Caki2 (cell line): ENCODE results near the gene EHBP1. TPM values are rescaled to one million over a fixed set of nuclear protein-coding genes. Genes with fewer than 3 reads are reported as not detected.
A peak's percentile ranks its signal among the peaks of the same experiment; 100 is the strongest.

ENCODE experiments used
- DNase-seq: peaks from one replicate; pipeline ENCODE4 v3.0.0-alpha.2; 2015; ENCODE audit warnings: low read depth
- in situ Hi-C: cut with HindIII; loops from 2 replicates; pipeline ENCODE4 v1.10.0; 2016; ENCODE audit warnings: low sequenced_read_pairs, low pct_unique_long_range_greater_than_20kb, mixed read lengths
- total RNA-seq: library from RNA; depleted of rRNA; stranded (reverse); fragments of >200 nt; shearing (Covaris generic); gene quantifications from 2 replicates; pipeline ENCODE4 v1.2.3, GENCODE V29; 2014; ENCODE audit warnings: low replicate concordance

The EHBP1 gene
- total RNA-seq, 1 experiment from 2014 or later: 31.6 TPM

DNA sequence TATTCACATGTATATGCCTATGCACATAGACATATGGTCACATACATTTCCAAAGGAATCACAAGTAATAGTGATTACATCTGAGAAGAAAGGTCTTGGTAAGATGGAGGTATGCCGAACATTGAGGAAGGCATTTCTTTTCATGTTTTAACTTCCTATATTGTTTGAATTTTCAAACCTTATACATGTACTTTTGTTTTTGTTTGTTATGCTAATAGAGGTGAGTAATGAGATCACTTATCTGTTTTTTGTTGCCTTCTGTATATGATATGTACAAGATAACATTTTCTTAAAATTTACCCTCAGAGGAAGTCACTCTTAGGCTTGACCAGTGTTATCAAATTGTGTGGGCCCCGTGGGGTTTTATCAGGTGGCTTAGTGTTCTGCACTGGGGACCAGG is 178.6 kb downstream of the EHBP1 start:
- no peak for DNase-seq
- in situ Hi-C loops: no loop called here

DNA sequence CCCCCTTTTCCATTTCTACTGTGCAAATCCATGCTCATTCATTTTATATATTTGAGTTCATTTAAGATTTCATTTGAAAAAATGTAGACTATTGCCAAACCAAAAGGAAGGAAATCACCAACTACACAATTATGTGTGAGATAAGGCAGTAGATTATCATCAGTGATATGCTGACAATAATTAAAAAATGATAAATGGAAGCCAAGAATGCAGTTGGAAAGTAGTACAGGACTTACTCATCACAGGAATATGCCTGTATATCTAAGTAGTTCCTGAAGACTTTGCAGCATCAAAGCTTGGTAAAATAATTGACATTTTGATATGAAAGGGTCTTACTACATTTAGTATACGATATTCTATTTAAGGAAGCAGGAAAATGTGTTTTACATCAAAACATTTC is 179.0 kb downstream of the EHBP1 start:
- DNase-seq: no peak
- in situ Hi-C loops: no loop called here

DNA sequence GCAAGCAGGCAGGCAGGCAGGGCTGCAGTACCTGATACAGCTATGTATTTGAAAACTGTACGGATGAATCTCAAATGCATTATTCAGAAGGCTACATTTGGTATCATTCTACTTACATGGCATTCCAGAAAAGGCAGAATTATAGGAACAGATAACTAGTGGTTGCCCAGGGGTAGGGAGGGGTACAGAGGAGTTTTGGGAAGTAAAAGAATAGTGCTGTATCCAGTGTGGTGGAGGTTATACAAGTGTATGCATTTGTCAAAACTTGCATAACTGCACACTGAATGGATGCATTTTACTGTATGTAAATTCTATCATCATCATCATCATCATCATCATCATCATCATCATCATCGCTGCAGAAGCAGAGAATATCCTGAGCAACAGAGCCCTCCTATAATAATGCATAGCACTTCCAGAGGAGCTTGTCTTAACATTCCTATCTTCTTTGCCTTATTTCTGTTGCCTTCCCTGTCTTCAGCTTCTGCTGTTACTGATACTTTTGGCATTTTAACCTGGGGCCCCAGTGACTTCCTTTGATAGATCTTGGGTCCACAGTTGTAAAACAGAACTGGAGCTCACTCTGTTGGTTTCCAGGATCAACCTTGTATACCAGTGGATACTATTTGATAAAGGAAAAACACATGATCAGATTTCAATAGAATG is 189.6 kb downstream of the EHBP1 start:
- no peak for DNase-seq
- in situ Hi-C loops: no loop called here

DNA sequence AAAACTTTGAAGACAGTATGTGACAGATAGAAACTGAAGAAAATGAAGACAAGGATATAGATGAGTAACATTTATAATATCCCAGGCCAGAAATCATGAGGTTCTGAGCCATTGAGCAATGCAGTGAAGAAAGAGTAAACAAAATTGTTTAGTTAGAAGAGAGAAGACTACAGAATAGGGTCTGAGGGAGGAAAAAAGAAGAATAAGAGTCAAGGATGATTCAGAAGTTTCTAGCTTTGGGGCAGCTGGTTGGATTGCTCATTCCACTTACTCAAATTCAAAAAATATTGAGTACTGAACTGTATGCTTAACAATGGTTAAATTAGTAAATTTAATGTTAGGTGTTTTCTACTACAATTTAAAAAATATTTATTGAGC is 190.1 kb downstream of the EHBP1 start:
- DNase-seq: no peak
- in situ Hi-C loops: no loop called here

DNA sequence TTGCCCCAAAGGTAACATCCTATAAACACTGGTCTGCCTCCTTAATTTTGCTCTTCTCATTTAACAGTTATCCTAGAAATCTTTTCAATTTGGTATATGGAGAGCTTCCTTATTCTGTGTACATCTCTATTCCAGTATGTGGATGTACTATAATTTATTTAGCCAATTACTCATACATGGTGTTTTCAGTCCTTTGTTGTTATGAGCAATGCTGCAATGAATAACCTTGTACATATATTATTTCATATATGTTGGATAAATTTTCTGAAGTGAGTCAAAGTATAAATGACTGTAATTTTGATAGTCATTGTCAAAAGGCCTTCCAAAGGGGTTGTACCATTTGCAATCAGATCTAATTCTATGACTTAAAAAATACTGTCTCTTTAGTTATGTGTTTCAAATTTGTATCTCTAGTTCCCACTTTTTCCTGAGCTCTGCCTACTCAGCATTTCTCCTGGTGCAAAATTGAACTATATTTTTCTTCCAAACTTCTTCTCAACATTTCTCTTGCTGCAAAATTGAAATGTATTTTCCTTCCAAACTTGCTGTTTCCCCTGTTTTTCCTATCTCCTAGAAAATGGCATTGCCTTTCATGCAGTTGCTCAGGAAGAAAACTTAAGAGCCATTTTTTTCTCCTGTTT is 191.8 kb downstream of the EHBP1 start:
- in situ Hi-C loops: no loop called here

DNA sequence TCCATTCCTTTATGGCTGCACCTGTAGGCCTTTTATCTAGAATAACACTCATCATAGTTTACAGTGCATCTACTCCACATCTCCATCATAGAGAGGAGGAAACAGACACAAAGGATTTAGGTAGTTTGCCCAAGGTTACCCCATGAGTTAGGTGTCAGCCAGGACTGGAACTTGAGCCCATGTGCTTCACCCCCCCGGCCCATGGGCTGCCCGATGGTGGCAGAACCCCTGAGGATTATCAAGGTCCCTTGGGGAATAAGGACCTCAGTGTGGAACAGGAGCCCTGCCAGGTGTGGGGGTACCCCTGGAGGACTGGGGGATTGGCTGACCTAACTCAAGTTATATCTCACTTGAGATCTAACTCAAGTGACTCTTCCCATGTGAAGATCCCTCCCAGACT is 198.8 kb downstream of the EHBP1 start:
- no peak for DNase-seq
- in situ Hi-C loops: no loop called here

More for the DNA sequence above, 191.8 kb downstream of the EHBP1 start:
- no peak for DNase-seq

DNA sequence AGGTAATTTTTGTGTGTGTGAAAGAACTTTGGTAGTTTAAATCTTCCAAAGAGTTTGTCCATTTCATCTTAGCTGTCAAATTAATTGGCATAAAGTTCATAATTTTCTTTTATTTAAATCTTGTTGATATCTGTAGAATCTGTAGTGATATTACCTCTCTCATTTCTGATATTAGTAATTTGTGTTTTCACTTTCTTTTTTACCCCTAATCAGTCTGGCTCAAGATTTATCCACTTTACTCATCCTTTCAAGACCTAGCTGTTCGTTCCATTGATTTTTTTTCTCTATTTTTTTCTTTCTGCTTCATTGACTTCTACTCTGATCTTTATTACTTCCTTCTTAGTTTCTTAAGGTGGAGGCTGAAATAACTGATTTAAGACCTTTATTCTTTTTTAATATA is 202.6 kb downstream of the EHBP1 start:
- DNase-seq: no peak
- in situ Hi-C loops: no loop called here

DNA sequence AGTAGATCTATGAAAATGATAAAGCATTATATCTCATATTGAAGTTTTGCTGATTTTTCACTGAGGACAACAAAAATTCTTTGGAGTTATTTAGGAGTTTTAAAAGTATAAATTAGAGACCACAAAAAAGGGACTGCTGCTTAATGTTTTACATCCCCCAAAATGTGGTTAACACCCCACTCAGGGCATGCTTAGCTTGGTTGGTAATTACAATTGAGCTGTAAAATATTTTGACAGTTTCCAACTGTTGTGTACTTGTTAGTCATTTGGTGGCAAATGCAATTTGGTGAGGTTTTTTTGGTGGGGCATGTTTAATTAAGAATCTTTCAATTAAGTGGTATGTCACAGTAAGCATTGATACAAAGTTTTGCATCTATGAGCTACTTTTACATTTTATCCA is 207.8 kb downstream of the EHBP1 start:
- no peak for DNase-seq
- in situ Hi-C loops: no loop called here

DNA sequence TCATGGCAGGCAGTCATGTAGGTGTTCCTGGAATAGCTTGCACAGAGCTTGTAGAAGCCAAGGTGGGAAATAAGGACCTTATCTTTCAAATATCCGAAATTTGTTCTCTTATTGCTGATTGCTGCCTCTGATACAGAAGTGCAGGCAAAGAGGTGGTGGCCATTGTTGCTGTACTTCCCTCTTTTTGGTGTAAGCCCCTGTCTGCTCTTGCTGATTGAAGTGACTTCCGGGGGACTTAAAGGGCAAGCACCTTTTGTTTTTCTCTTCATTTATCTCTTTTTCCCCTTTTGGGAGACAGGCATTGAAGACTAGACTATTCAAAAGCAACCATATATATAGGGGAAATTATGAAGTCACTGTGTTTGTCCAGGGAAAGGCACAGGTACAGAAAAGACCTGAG is 213.5 kb downstream of the EHBP1 start:
- in situ Hi-C loops: no loop called here
- DNase-seq: no peak

DNA sequence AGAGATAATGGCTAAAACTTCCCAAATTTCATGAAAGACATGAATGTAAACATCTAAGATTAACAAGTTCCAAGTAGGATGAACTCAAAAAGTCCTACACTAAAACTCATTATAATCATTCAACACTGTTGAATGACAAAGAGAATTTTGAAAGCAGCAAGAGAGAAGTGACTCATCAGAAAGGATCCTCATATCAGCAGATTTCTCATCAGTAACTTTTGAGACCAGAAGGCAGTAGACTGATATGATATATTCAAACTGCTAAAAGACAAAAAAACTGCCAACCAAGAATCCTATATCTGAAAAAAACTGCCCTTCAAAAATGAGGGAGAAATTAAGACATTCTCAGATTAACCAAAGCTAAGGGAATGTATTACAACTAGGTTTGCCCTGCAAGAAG is 214.6 kb downstream of the EHBP1 start:
- DNase-seq: no peak
- in situ Hi-C loops: no loop called here

DNA sequence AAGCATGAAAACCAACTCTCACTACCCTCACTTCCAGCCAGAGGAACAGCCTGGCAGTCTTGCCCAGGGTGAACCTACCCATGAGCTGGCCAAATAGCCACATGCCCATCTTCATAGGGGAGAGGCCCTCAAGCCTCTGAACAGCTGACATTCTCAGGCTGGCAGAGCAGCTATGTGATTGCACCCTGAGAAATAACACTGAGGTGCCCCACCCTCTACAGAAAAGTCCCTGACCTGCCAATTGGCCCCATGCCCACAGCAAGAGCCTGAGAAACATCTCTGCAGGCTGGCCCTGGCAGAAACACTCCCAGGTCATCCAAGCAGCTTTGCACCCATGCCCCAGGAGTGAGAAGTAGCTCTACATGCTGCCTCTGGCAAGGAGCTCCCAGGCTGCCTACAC is 217.7 kb downstream of the EHBP1 start:
- no peak for DNase-seq
- in situ Hi-C loops: no loop called here

DNA sequence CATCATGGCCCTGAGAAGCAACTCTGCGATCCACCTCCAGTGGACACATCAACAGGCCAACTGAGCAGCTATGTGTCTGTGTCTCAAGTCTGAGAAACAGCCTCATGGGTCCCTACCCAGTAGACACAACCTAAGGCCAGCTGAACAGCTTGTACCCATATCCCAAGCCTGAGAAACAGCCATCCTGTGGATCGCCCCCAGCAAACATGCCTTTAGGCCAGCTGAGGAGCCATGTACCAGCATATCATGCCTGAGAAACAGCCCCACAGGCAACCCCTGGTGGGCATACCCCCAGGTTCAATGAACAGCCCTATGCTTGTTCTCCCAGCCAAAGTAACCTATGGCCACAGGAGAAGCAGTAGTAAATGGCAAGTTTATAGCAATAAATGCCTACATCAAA is 218.4 kb downstream of the EHBP1 start:
- no peak for DNase-seq
- in situ Hi-C loops: no loop called here

DNA sequence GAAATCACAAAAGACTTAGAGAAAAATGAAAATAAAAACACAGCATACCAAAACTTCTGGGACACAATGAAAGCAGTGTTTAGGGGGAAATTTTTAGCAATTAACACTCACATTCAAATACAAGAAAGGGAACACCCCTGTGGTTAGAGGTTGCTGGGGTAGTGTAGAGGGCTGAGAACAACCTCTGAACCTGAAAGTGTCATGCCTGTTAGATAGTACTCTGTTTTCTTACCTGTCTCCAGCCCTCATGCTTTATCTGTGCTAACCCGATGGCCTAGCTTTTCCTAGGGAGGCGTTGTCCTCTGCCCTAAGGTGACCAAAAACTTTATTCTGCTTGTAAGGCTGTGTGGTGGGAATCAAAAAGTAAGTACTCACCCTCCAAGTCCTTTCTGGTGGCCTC is 222.5 kb downstream of the EHBP1 start:
- in situ Hi-C loops: no loop called here
- DNase-seq: no peak

DNA sequence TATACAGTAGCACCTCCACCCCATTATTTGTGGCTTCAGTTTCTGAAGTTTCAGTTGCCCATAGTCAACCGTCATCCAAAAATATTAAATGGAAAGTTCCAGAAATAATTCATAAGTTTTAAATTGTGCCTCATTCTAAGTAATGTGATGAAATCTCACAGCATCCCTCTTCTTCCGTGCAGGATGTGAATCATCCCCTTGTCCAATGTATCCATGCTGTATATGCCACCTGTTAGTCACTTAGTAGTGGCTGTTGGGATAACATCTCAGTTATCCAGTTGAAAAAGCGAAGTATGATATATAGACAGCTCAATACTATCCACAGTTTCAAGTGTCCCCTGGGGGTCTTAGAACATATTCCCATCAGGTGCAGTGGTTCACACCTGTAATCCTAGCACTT is 226.0 kb downstream of the EHBP1 start:
- in situ Hi-C loops: no loop called here

DNA sequence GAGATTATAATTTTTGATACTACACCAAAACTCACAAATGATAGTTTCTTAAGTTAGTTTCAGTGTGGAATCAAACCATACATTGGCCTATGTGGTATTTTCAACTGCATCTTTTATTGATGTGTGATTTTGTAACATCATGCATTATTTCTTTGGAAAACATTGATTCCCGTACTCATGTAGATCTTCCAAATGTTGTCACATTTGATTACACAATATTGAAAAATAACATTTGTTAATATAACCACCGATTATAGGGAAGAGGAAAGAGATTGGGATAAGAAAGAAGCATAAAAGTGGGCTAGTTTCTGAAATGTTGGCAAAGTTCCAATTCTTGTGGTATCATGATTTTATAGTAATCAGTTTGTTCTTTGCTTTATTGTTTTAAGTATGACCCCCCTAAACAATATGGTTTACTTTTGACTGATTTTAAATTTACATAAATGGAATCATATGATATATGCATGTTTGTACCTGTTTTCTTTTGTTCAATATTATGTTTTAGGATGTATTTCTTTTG is 227.9 kb downstream of the EHBP1 start:
- in situ Hi-C loops: no loop called here
- no peak for DNase-seq

More for the DNA sequence above, 226.0 kb downstream of the EHBP1 start:
- no peak for DNase-seq

DNA sequence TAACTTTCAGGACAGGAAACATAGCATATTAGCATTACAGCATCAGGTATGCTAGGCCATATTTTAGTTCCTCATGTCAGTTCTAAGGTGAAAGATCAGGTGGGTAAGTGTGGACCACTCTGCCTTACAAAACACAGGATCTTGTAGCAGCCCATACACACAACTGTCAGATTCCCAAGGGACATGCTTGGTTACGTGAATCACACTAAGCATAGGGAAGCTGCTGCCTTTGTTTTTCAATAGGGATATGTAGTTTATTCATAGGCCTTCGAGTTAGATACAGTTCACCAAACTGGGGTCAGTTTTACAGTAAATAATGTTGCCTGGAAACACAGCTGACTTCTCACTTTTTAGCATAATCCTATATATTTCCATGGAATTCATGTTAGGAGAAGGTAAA is 229.0 kb downstream of the EHBP1 start:
- DNase-seq: no peak
- in situ Hi-C loops: no loop called here

DNA sequence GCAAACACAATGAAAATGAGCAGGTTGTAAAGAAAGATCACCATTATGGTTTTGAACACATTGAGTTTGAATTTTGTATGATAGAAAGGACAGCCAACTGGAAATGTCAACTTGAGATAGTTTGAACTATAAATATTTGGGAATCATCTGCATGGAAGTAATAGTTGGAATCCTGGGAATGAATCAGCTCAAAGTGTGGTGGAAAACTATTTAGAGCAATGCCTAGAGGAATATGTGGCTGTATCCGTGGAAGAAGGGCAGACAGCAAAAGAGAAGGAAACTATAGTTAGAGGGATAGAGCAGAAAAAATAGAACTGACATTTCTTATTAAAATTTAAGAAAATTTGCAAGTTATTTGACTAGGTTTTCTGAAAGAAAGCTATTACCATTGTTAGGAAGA is 232.6 kb downstream of the EHBP1 start:
- DNase-seq: no peak
- in situ Hi-C loops: no loop called here

DNA sequence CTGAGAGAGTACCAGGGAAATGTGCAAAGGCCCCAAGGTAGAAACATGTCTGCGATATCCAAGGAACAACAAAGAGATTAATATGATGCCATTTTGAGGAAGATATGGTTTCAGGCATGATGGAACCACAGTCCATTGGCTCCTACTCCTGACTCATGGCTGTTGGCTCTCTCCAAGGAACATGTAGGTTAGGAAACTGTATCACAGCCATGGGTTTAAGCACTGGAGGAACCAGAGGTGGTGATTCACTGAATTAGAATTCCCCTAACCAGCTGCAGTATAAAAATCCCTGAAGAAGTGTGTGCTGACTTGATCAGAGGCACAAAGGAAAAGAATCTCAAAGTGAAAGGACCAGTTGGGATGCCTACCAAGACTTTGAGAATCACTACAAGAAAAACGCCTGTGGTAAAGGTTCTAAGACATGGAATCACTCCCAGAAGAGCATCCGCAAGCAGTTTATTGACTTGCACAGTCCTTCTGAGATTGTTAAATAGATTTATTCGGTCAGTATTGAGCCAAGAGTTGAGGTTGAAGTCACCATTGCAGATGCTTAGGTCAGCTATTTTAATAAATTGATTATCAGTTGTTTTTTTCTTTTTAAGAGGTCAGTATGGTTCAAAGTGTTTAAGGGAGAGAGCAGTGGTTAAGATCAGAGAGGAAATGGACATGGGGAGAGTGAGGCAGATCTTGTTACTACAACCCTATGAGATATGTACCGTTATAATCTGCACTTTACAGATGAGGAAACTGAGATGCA is 234.4 kb downstream of the EHBP1 start:
- peak; percentile 14 for DNase-seq
- in situ Hi-C loops: no loop called here

DNA sequence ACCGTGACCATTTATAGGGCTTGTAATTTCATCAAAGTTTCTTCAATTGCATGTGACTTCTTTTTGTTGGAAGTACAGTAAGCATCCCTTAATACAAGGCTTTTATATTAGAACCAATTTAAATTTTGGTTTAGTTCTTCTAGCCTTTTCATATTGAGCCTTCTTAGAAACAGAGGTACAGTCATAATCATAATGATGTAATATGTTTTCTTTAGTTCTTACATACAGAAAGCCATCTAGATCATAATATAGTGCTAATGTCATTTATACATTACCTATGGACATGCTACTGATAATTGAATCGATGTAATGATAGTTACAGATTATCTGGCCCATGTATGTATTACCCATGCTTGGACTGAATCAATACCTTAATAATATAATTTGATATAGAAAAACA is 235.2 kb downstream of the EHBP1 start:
- DNase-seq: no peak
- in situ Hi-C loops: no loop called here
